ENCODE measurements around the gene TRMT2B. TPM values are rescaled to one million over a fixed set of nuclear protein-coding genes. Genes with fewer than 3 reads are reported as not detected.

TRMT2B gene
- total and polyA plus RNA-seq, 7 donors, result 7.2 to 27.0 (median 11.4) TPM

GRCh38 chrX:100969408-100969807 lies 82.5 kb downstream of the TRMT2B start, which contains the start of gene ARL13A:
Gene ARL13A (plus strand): TSS chrX:100969708. CDS start chrX:100973690, 3,982 bp downstream.
- 66 to 89% (median 88%) methylated on average over 2 of the region's 2 CpGs for WGBS, 3 donors
- ATAC-seq, result no peak
- no peaks in the 10 kb centered on the region for H3K27me3 ChIP-seq (ENCODE audit: insufficient read depth in 3 of 3, low read length in 2 of 3)
- intact Hi-C loops (cut with DNase I), result no loop called here
- H3K9me3 ChIP-seq, result no peaks in the 10 kb centered on the region
- no peaks in the 10 kb centered on the region for H3K4me1 ChIP-seq
- H3K4me3 ChIP-seq, result no peak within 1 kb of the TSS
- DNase-seq, result no peak
- no peak within 1 kb of the TSS for H3K27ac ChIP-seq
- no peak for TF ChIP-seq CTCF (IDR thresholded peaks at IDR 0.05)
- no peaks in the 10 kb centered on the region for H3K36me3 ChIP-seq (ENCODE audit: insufficient read depth in 1 of 2, low read depth in 1 of 2)

DNA sequence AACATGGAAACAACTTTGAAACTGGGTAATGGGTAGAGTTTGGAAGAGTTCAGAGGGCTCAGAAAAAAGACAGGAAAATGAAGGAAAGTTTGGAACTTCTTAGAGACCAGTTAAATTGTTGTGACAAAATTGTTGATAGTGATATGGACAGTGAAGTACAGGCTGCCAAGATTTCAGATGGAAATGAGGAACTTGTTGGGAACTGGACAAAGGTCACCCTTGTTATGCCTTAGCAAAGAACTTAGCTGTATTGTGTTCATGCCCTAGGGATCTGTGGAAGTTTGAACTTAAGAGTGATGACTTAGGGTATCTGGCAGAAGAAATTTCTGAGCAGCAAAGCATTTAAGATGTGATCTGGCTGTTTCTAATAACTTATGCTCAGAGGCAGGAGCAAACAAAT lies 87.5 kb downstream of the TRMT2B start:
- intact Hi-C loops (cut with DNase I), result no loop called here
- H3K36me3 ChIP-seq (ENCODE audit: insufficient read depth in 1 of 2, low read depth in 1 of 2), result no peaks in the 10 kb centered on the region
- ATAC-seq, result no peak

DNA sequence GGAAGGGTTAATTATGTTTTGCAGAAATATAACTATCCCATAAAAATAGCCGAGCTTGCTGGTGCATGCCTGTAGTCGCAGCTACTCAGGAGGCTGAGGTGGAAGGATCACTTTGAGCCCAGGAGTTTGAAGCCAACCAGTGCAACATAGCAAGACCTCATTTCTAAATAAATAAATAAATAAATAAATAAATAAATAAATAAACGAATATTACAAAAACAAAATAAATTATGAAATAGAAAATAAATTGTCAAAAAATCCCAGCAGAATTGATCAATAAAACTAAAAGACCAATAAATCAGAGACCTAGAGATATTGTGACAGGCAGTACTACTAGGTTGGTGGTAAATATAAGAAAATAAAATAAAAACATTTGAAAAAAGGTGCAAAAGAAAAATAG lies 89.1 kb downstream of the TRMT2B start:
- no peaks in the 10 kb centered on the region for H3K36me3 ChIP-seq (ENCODE audit: insufficient read depth in 1 of 2, low read depth in 1 of 2)
- peaks cover 0 to 3% (median 0%) of the 10 kb centered on the region in 3 donors for H3K27me3 ChIP-seq (ENCODE audit: insufficient read depth in 3 of 3, low read length in 2 of 3)
- 82 to 85% (median 83%) methylated on average over 3 of the region's 3 CpGs for WGBS, 3 donors
- no peak overlapping the region for H3K4me3 ChIP-seq
- no peaks in the 10 kb centered on the region for H3K4me1 ChIP-seq
- TF ChIP-seq CTCF (IDR thresholded peaks at IDR 0.05), result no peak
- no peak overlapping the region for H3K27ac ChIP-seq
- no peaks in the 10 kb centered on the region for H3K9me3 ChIP-seq
- DNase-seq (no peak), ATAC-seq (no peak)
- intact Hi-C loops (cut with DNase I), result no loop called here

More for the DNA sequence above, 87.5 kb downstream of the TRMT2B start:
- peaks cover 0 to 3% (median 0%) of the 10 kb centered on the region in 3 donors for H3K27me3 ChIP-seq (ENCODE audit: insufficient read depth in 3 of 3, low read length in 2 of 3)
- H3K27ac ChIP-seq, result no peak overlapping the region
- DNase-seq, result no peak
- no peaks in the 10 kb centered on the region for H3K4me1 ChIP-seq
- H3K4me3 ChIP-seq, result no peak overlapping the region
- TF ChIP-seq CTCF (IDR thresholded peaks at IDR 0.05), result no peak
- no peaks in the 10 kb centered on the region for H3K9me3 ChIP-seq

Other genes starting within 250 kb of the TRMT2B start
- 1 to 10 TPM; 3.3 to 6.8 (median 4.8) TPM for gene CSTF2, start 231.7 kb downstream of the TRMT2B start, total RNA-seq
- 10 to 100 TPM in 2 of 3 donors, 1 to 10 TPM in 1; 4.5 to 14.0 (median 10.6) TPM for gene CSTF2, start 231.7 kb downstream of the TRMT2B start, polyA plus RNA-seq
- not detected for gene NOX1, start 177.8 kb downstream of the TRMT2B start, total RNA-seq
- gene NOX1, start 177.8 kb downstream of the TRMT2B start, polyA plus RNA-seq, result not detected
- under 1 TPM in 3 of 4 donors, not detected in 1; 0.08 to 0.28 (median 0.09) TPM for gene XKRX, start 123.2 kb downstream of the TRMT2B start, total RNA-seq
- under 1 TPM in 2 of 3 donors, not detected in 1; 0.05 to 0.26 TPM for gene XKRX, start 123.2 kb downstream of the TRMT2B start, polyA plus RNA-seq
- gene ARL13A, start 82.4 kb downstream of the TRMT2B start, total RNA-seq, result not detected
- not detected for gene ARL13A, start 82.4 kb downstream of the TRMT2B start, polyA plus RNA-seq
- under 1 TPM in 3 of 4 donors, not detected in 1; 0.16 to 0.28 (median 0.17) TPM for gene TMEM35A, start 26.8 kb upstream of the TRMT2B start, total RNA-seq
- gene TMEM35A, start 26.8 kb upstream of the TRMT2B start, polyA plus RNA-seq, result under 1 TPM; 0.08 to 0.25 (median 0.12) TPM
- gene CENPI, start 46.1 kb upstream of the TRMT2B start, total RNA-seq, result under 1 TPM; 0.10 to 0.34 (median 0.25) TPM
- gene CENPI, start 46.1 kb upstream of the TRMT2B start, polyA plus RNA-seq, result under 1 TPM in 2 of 3 donors, not detected in 1; 0.35 to 0.39 TPM
- under 1 TPM; 0.02 to 0.06 (median 0.03) TPM for gene DRP2, start 167.7 kb upstream of the TRMT2B start, total RNA-seq
- under 1 TPM; 0.07 to 0.09 (median 0.08) TPM for gene DRP2, start 167.7 kb upstream of the TRMT2B start, polyA plus RNA-seq
- gene TAF7L, start 239.2 kb upstream of the TRMT2B start, total RNA-seq, result not detected
- gene TAF7L, start 239.2 kb upstream of the TRMT2B start, polyA plus RNA-seq, result under 1 TPM in 1 of 3 donors, not detected in 2; 0.04 TPM